GM21825 (cell line): ENCODE data around the gene PERM1.
"Not testable (repeated sequence)": the region's sequence is repeated elsewhere in the genome, so short reads cannot be mapped to it uniquely, and the experiment has no call there.

Experiments
- ATAC-seq: cut with Tn5 transposase; IDR thresholded peaks from one replicate; pipeline ENCODE4 v1.9.1; 2021; ENCODE audit warnings: mild to moderate bottlenecking, moderate library complexity; ENCODE audit not compliant: unreplicated experiment

Gene PERM1

GRCh38 chr1:978835-979743, 2.8 kb downstream of the PERM1 start:
- no peak for ATAC-seq

- no peak for ATAC-seq
These were observed 3.6 kb downstream of the PERM1 start for GRCh38 chr1:978069-978834.

GRCh38 chr1:976791-977190, 5.1 kb downstream of the PERM1 start:
- not testable (repeated sequence) for ATAC-seq

- ATAC-seq = no peak
These were observed 5.8 kb downstream of the PERM1 start for GRCh38 chr1:975896-976683.

- ATAC-seq = no peak
These were observed 6.5 kb downstream of the PERM1 start for GRCh38 chr1:975365-975764.

- ATAC-seq = no peak
These were observed 7.1 kb downstream of the PERM1 start for GRCh38 chr1:974687-975328.

- no peak for ATAC-seq
These were observed 7.6 kb downstream of the PERM1 start for GRCh38 chr1:974293-974640.

- ATAC-seq = no peak
These were observed 8.2 kb downstream of the PERM1 start for GRCh38 chr1:973459-974292.

GRCh38 chr1:972726-973458, 9.0 kb downstream of the PERM1 start:
- ATAC-seq = no peak

GRCh38 chr1:971751-972506, 10.0 kb downstream of the PERM1 start:
- ATAC-seq = no peak

GRCh38 chr1:970973-971730, 10.7 kb downstream of the PERM1 start:
- ATAC-seq = no peak

- no peak for ATAC-seq
These were observed 11.5 kb downstream of the PERM1 start for GRCh38 chr1:970242-970972.

- no peak for ATAC-seq
These were observed 12.5 kb downstream of the PERM1 start for GRCh38 chr1:969260-969855.

GRCh38 chr1:967466-968343, 14.2 kb downstream of the PERM1 start:
- ATAC-seq = no peak

- ATAC-seq = peak; percentile 61
These were observed 15.1 kb downstream of the PERM1 start for GRCh38 chr1:966704-967300.
